Skeletal muscle cell (primary cell): ENCODE measurements around the gene WHAMM.
"Not testable (repeated sequence)": the region's sequence is repeated elsewhere in the genome, so short reads cannot be mapped to it uniquely, and the experiment has no call there.

ENCODE experiments used
- DNase-seq: peaks from one replicate; pipeline ENCODE4 v3.0.0-alpha.2; 2010; ENCODE audit warnings: low read depth
- H3K4me3 ChIP-seq: 2 replicates; pipeline ENCODE4 v1.5.1; 2011; ENCODE audit warnings: low read depth, mild to moderate bottlenecking, control low read depth, low read length, moderate library complexity

Gene WHAMM

GRCh38 chr15:82809308-82810060 lies at the start of gene WHAMM:
WHAMM (plus strand) TSS chr15:82809628; CDS start chr15:82809727, 99 bp downstream.
- peak; percentile 95 for DNase-seq
- peak within 1 kb of the TSS; percentile 87 for H3K4me3 ChIP-seq

- no peak overlapping the region for H3K4me3 ChIP-seq
- DNase-seq, result no peak
Measured at GRCh38 chr15:82763361-82764116, 45.9 kb upstream of the WHAMM start.

GRCh38 chr15:82764117-82764490 lies 45.3 kb upstream of the WHAMM start:
- DNase-seq, result no peak
- no peak overlapping the region for H3K4me3 ChIP-seq

- no peak for DNase-seq
- no peak overlapping the region for H3K4me3 ChIP-seq
Measured at GRCh38 chr15:82764740-82765139, 44.7 kb upstream of the WHAMM start.

- not testable (repeated sequence) for DNase-seq
Measured at GRCh38 chr15:82766201-82766600, 43.2 kb upstream of the WHAMM start.

GRCh38 chr15:82767163-82767829 lies 42.1 kb upstream of the WHAMM start:
- H3K4me3 ChIP-seq, result no peak overlapping the region
- no peak for DNase-seq

More at GRCh38 chr15:82766201-82766600, 43.2 kb upstream of the WHAMM start:
- not testable (repeated sequence) for H3K4me3 ChIP-seq

- no peak overlapping the region for H3K4me3 ChIP-seq
- no peak for DNase-seq
Measured at GRCh38 chr15:82768414-82769054, 40.9 kb upstream of the WHAMM start.

GRCh38 chr15:82771789-82772607 lies 37.4 kb upstream of the WHAMM start:
- H3K4me3 ChIP-seq, result no peak overlapping the region
- DNase-seq, result no peak

GRCh38 chr15:82774496-82774895 lies 34.9 kb upstream of the WHAMM start:
- no peak for DNase-seq
- H3K4me3 ChIP-seq, result no peak overlapping the region

GRCh38 chr15:82778755-82779154 lies 30.7 kb upstream of the WHAMM start:
- DNase-seq, result no peak
- H3K4me3 ChIP-seq, result no peak overlapping the region

GRCh38 chr15:82781349-82781748 lies 28.1 kb upstream of the WHAMM start:
- no peak overlapping the region for H3K4me3 ChIP-seq
- no peak for DNase-seq

GRCh38 chr15:82788496-82788895 lies 20.9 kb upstream of the WHAMM start:
- H3K4me3 ChIP-seq, result no peak overlapping the region
- DNase-seq, result no peak

GRCh38 chr15:82789491-82789890 lies 19.9 kb upstream of the WHAMM start:
- DNase-seq, result no peak
- no peak overlapping the region for H3K4me3 ChIP-seq

- DNase-seq, result no peak
- no peak overlapping the region for H3K4me3 ChIP-seq
Measured at GRCh38 chr15:82790321-82790720, 19.1 kb upstream of the WHAMM start.

GRCh38 chr15:82792068-82792467 lies 17.4 kb upstream of the WHAMM start:
- no peak for DNase-seq

GRCh38 chr15:82793737-82794136 lies 15.7 kb upstream of the WHAMM start:
- no peak for DNase-seq
- no peak overlapping the region for H3K4me3 ChIP-seq

More at GRCh38 chr15:82792068-82792467, 17.4 kb upstream of the WHAMM start:
- H3K4me3 ChIP-seq, result no peak overlapping the region

- H3K4me3 ChIP-seq, result no peak overlapping the region
- DNase-seq, result no peak
Measured at GRCh38 chr15:82798104-82798503, 11.3 kb upstream of the WHAMM start.

GRCh38 chr15:82798531-82799166 lies 10.8 kb upstream of the WHAMM start:
- no peak for DNase-seq
- H3K4me3 ChIP-seq, result no peak overlapping the region
